Stomach (tissue), 9 donors: ENCODE results near the gene PDE8A. TPM values are rescaled to one million over a fixed set of nuclear protein-coding genes. Genes with fewer than 3 reads are reported as not detected.

Source experiments
- DNase-seq, 2 donors: peaks; one replicate each; pipeline versions ENCODE4 v3.0.0 to v3.0.0-alpha.2; 2013 to 2019
- H3K27ac ChIP-seq, 5 donors: fragments of 200-600 bp in 4 of 5; sonication (generic) in 4 of 5; one replicate each; pipeline ENCODE4 v1.5.1; 2013 to 2019; ENCODE audit warnings: mild to moderate bottlenecking in 1 of 5, moderate library complexity in 1 of 5
- H3K27me3 ChIP-seq, 3 donors: fragments of 200-600 bp; sonication (generic); one replicate each; pipeline ENCODE4 v1.5.1; 2017 to 2019; ENCODE audit warnings: mixed run types in 1 of 3
- H3K36me3 ChIP-seq, 4 donors: fragments of 200-600 bp; sonication (generic); 1 replicate in 3 of 4; 2 replicates in 1 of 4; pipeline ENCODE4 v1.5.1; 2016 to 2019
- H3K4me1 ChIP-seq, 4 donors: fragments of 200-600 bp; sonication (generic); one replicate each; pipeline ENCODE4 v1.5.1; 2016 to 2019
- H3K4me3 ChIP-seq, 4 donors: fragments of 200-600 bp; sonication (generic) in 3 of 4; one replicate each; pipeline ENCODE4 v1.5.1; 2016 to 2019; ENCODE audit warnings: mild to moderate bottlenecking in 1 of 4
- H3K9me3 ChIP-seq, 4 donors: fragments of 200-600 bp; sonication (generic); one replicate each; pipeline ENCODE4 v1.5.1; 2016 to 2019
- EP300 ChIP-seq: sonication (generic); formaldehyde crosslinking; IDR thresholded peaks from one replicate; pipeline ENCODE4 v1.6.1; 2017; ENCODE audit warnings: antibody characterized with exemption
- POLR2A ChIP-seq, 4 donors: fragments of 450-650 bp; IDR thresholded peaks; one replicate each; pipeline ENCODE4 v1.6.1; 2016; ENCODE audit warnings: antibody characterized with exemption in 4 of 4, control low read depth in 2 of 4, mild to moderate bottlenecking in 1 of 4, moderate library complexity in 1 of 4
- POLR2AphosphoS5 ChIP-seq, 3 donors: sonication (generic); formaldehyde crosslinking; IDR thresholded peaks; one replicate each; pipeline ENCODE4 v1.6.1; 2016; ENCODE audit warnings: antibody characterized with exemption in 3 of 3
- WGBS, 5 donors: extraction: QIAGEN DNeasy Blood & Tissue Kit in 3 of 5; methylation state at CpG; one replicate each; pipeline versions ENCODE4 v1.1.5 to v1.1.7; 2013 to 2018; 5-methylcytosine and 5-hydroxymethylcytosine counted together
- intact Hi-C: fragments of 100-400 bp; cut with DNase I; formaldehyde crosslinking; loops from one replicate; pipeline ENCODE4 v1.15.1; 2023; ENCODE audit warnings: low total_unique reads
- polyA plus RNA-seq, 3 donors: library from polyadenylated mRNA; stranded (reverse); fragments of 200-250 nt; gene quantifications; one replicate each; pipeline ENCODE4 v1.2.3, GENCODE V29; 2013
- total RNA-seq, 5 donors: library from RNA; depleted of rRNA; stranded (reverse); fragments of >200 nt; gene quantifications; one replicate each; pipeline versions ENCODE4 v1.1.0 to v1.2.3, GENCODE V29; 2014 to 2016
- TF ChIP-seq, protein P1 (sequence below), 7 experiments: fragments of 450-650 bp in 4 of 7; fragments of 200-600 bp in 3 of 7; sonication (generic) in 3 of 7; IDR thresholded peaks; one replicate each; pipeline ENCODE4 v1.5.1; 2016 to 2019; ENCODE audit warnings: antibody characterized with exemption in 7 of 7, control low read depth in 2 of 7, mild to moderate bottlenecking in 1 of 7
- donor health status: healthy with polysubstance abuse.
- donor health status: Bipolar disorder and iron deficiency.
- donor health status: healthy.

PDE8A gene
- total and polyA plus RNA-seq, 8 donors = 15.6 to 85.9 (median 38.3) TPM

DNA sequence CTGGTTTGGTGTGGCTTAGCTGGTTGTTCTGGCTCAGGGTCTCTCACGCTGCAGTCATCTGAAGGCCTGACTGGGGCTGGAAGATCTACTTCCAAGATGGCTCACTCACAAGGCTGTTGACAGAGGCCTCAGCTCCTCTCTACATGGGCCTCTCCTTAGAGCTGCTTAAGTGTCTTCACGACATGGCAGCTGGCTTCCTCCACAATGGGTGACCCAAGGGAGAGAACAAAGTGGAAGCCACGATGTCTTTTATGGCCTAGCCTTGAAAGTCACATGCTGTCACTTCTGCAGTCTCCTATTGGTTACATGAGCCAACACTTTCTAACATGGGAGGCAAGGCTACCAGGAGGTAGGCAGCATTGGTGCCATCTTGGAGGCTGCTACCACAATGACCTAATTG, 13.4 kb upstream of the PDE8A start:
- intact Hi-C loops = loop anchor here (10.0 kb wide), 1 partner anchor 196 kb away; no protein-coding TSS in a partner anchor
- WGBS, 5 donors = 90 to 97% (median 96%) methylated on average over 3 of the region's 3 CpGs
- H3K27ac ChIP-seq = no peak overlapping the region

DNA sequence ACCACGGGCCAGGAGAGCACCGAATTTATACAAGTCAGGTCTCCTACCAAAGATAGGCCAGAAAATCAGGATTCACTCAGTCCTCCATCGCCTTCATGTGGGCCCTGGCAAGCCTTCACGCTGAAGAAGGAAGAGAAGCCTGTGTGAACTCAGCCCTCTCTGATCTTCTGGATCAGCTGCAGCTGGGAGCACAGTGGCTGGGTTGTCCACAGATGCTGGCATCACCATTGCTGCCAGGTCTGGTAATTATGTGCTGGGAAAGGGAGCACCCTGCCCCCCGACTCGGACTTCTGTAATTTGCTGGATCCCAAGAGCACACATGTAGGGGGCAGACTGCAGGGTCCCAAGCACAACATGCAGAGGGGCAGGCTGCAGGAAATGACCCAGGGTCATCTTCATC, 12.4 kb upstream of the PDE8A start:
- Histone ChIP-seq H3K4me3 (no peak overlapping the region), H3K4me1 (peaks cover 0 to 5% (median 0%) of the 10 kb centered on the region in 4 donors), H3K27ac (no peak overlapping the region), H3K36me3 (no peaks in the 10 kb centered on the region), H3K27me3 (no peaks in the 10 kb centered on the region), H3K9me3 (peaks cover 0 to 7% (median 3%) of the 10 kb centered on the region in 4 donors)
- no peak for DNase-seq
- WGBS, 5 donors = 53 to 81% (median 64%) methylated on average over 6 of the region's 6 CpGs
- TF ChIP-seq POLR2A (IDR thresholded peaks at IDR 0.05) = no peak
- TF ChIP-seq, protein P1, sequence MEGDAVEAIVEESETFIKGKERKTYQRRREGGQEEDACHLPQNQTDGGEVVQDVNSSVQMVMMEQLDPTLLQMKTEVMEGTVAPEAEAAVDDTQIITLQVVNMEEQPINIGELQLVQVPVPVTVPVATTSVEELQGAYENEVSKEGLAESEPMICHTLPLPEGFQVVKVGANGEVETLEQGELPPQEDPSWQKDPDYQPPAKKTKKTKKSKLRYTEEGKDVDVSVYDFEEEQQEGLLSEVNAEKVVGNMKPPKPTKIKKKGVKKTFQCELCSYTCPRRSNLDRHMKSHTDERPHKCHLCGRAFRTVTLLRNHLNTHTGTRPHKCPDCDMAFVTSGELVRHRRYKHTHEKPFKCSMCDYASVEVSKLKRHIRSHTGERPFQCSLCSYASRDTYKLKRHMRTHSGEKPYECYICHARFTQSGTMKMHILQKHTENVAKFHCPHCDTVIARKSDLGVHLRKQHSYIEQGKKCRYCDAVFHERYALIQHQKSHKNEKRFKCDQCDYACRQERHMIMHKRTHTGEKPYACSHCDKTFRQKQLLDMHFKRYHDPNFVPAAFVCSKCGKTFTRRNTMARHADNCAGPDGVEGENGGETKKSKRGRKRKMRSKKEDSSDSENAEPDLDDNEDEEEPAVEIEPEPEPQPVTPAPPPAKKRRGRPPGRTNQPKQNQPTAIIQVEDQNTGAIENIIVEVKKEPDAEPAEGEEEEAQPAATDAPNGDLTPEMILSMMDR (IDR thresholded peaks at IDR 0.05) = no peak
- no peak for TF ChIP-seq POLR2AphosphoS5 (IDR thresholded peaks at IDR 0.05)
- TF ChIP-seq EP300 = no peak
- intact Hi-C loops = loop anchor here (10.0 kb wide), 1 partner anchor 196 kb away; no protein-coding TSS in a partner anchor

More for the DNA sequence above, 13.4 kb upstream of the PDE8A start:
- H3K4me1 ChIP-seq = peaks cover 0 to 5% (median 0%) of the 10 kb centered on the region in 4 donors
- no peaks in the 10 kb centered on the region for H3K36me3 ChIP-seq
- TF ChIP-seq POLR2AphosphoS5 (IDR thresholded peaks at IDR 0.05) (no peak), EP300 (no peak), POLR2A (IDR thresholded peaks at IDR 0.05) (no peak)
- TF ChIP-seq, protein P1 (IDR thresholded peaks at IDR 0.05) = no peak
- no peak for DNase-seq
- H3K27me3 ChIP-seq = no peaks in the 10 kb centered on the region
- no peak overlapping the region for H3K4me3 ChIP-seq
- H3K9me3 ChIP-seq = peaks cover 0 to 7% (median 3%) of the 10 kb centered on the region in 4 donors

DNA sequence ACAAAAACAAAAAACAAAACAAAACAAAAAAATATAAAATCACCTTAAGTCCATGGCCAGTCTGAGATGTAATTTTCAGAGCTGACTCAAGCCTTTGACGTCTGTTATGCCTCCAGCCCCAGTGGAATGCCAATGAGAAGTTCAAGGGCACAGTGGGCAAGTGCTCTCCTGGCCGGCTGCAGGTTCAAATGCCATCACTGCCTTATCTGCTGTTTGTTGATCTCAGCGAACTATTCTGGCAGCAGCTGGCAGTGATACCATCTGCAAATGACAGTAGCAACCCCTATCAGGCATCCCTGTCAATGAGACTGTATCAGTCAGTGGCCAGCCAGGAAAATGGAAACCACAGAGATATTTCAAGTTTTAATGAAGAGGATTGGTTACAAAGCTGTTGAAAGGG, 10.8 kb upstream of the PDE8A start:
- H3K27ac ChIP-seq = no peak overlapping the region
- peaks cover 0 to 5% (median 0%) of the 10 kb centered on the region in 4 donors for H3K4me1 ChIP-seq
- no peak for DNase-seq
- intact Hi-C loops = no loop called here
- WGBS, 5 donors = 42 to 72% (median 57%) methylated on average over 3 of the region's 3 CpGs
- no peaks in the 10 kb centered on the region for H3K27me3 ChIP-seq
- H3K9me3 ChIP-seq = no peaks in the 10 kb centered on the region
- no peak for TF ChIP-seq POLR2AphosphoS5 (IDR thresholded peaks at IDR 0.05)
- TF ChIP-seq, protein P1 (IDR thresholded peaks at IDR 0.05) = no peak
- TF ChIP-seq EP300 = no peak
- TF ChIP-seq POLR2A (IDR thresholded peaks at IDR 0.05) = no peak
- no peaks in the 10 kb centered on the region for H3K36me3 ChIP-seq
- no peak overlapping the region for H3K4me3 ChIP-seq

DNA sequence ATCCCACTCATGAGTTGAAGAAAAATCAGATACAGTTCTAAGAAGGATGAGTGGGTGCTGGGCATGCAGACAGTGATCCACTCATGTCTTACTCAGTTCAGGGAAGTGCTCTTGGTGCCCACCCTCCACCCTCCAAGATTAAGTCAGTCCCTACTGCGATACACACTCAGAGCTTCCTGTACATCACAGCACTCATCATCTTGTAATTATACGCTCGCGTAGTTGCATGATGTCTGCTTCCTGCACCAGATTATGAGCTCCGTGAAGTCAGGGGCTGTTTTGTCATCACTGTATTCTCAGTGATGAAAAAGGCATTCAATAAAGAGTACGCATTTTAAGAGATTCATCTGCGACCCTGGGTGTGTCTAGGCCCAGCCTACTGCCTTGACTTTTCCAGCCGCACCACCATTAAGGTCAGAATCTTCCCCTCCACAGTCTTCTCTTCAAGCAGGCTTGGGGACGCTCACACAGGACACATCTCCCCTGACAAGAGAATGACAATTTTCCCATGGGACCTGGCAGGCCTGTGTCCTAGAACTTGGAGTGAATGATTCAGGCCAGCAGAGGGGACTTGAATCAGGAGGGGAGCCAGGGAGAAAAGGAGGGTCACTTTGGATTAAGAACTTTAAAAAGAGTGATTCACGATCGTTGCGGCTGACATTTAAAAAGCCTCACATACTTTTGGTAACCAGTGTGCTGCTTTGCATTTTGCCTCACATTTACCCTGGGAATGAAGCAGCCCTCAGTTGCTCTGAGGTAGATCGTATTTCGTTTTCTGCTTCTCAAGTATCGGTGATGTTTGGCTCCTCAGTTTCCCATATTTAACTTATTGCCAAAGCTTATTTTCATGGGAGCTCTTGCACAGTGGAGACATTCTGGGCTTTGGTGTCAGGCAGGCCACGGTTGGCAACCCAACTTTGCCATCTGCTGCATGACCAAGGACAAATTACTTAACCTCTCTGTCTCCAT, 7.9 kb upstream of the PDE8A start:
- H3K4me3 ChIP-seq = no peak overlapping the region
- TF ChIP-seq, protein P1 (IDR thresholded peaks at IDR 0.05) = no peak
- TF ChIP-seq POLR2AphosphoS5 (IDR thresholded peaks at IDR 0.05) (no peak), POLR2A (IDR thresholded peaks at IDR 0.05) (no peak), EP300 (no peak)
- DNase-seq = no peak
- no peak overlapping the region for H3K27ac ChIP-seq
- H3K4me1 ChIP-seq = no peaks in the 10 kb centered on the region
- no peaks in the 10 kb centered on the region for H3K9me3 ChIP-seq
- no peaks in the 10 kb centered on the region for H3K36me3 ChIP-seq
- intact Hi-C loops = no loop called here
- 83 to 91% (median 88%) methylated on average over 16 of the region's 16 CpGs for WGBS, 5 donors
- H3K27me3 ChIP-seq = no peaks in the 10 kb centered on the region
